Suppressor macrophage treated with lipopolysaccharide for 4 hours (primary cell): ENCODE data around the gene FAM83C.

Experiments
- DNase-seq: peaks from one replicate; pipeline ENCODE4 v3.0.0-alpha.2; 2020

The FAM83C gene

GRCh38 chr20:35291654-35292503 is at the start of gene FAM83C:
TSS of gene FAM83C (minus strand) at chr20:35292425. CDS start at chr20:35292304, 121 bp downstream.
- DNase-seq = no peak

GRCh38 chr20:35341366-35342028 is 49.3 kb upstream of the FAM83C start:
- DNase-seq = no peak

GRCh38 chr20:35340436-35340835 is 48.2 kb upstream of the FAM83C start:
- DNase-seq = no peak

- no peak for DNase-seq
These were observed 47.4 kb upstream of the FAM83C start for GRCh38 chr20:35339636-35340035.

- DNase-seq = no peak
These were observed 46.8 kb upstream of the FAM83C start for GRCh38 chr20:35339007-35339406.

GRCh38 chr20:35334311-35335101 is 42.3 kb upstream of the FAM83C start:
- DNase-seq = no peak

GRCh38 chr20:35333606-35334005 is 41.4 kb upstream of the FAM83C start:
- no peak for DNase-seq

- DNase-seq = no peak
These were observed 40.4 kb upstream of the FAM83C start for GRCh38 chr20:35332540-35333200.

GRCh38 chr20:35329435-35330139 is 37.4 kb upstream of the FAM83C start:
- DNase-seq = peak; percentile 72

GRCh38 chr20:35328689-35329088 is 36.5 kb upstream of the FAM83C start:
- no peak for DNase-seq

- no peak for DNase-seq
These were observed 36.0 kb upstream of the FAM83C start for GRCh38 chr20:35328095-35328685.

GRCh38 chr20:35327074-35327976 is 35.1 kb upstream of the FAM83C start:
- DNase-seq = peak; percentile 80

- DNase-seq = no peak
These were observed 34.5 kb upstream of the FAM83C start for GRCh38 chr20:35326740-35327073.

- DNase-seq = peak; percentile 83
These were observed 34.0 kb upstream of the FAM83C start for GRCh38 chr20:35326021-35326739.

- DNase-seq = no peak
These were observed 33.2 kb upstream of the FAM83C start for GRCh38 chr20:35325401-35325800.

GRCh38 chr20:35320396-35321126 is 28.3 kb upstream of the FAM83C start:
- no peak for DNase-seq

GRCh38 chr20:35319871-35320197 is 27.6 kb upstream of the FAM83C start:
- peak; percentile 18 for DNase-seq

GRCh38 chr20:35319192-35319870 is 27.1 kb upstream of the FAM83C start:
- no peak for DNase-seq
